Upper lobe of left lung (tissue), 6 donors: ENCODE results near the gene HIRIP3. TPM values are rescaled to one million over a fixed set of nuclear protein-coding genes. Genes with fewer than 3 reads are reported as not detected.

ENCODE experiments used
- ATAC-seq, 2 donors: fragments of 200-7000 bp; cut with Tn5 transposase; one replicate each; pipeline ENCODE4 v1.9.1; 2022; ENCODE audit warnings: mild to moderate bottlenecking in 2 of 2, moderate library complexity in 2 of 2; ENCODE audit not compliant: low FRiP score in 2 of 2
- DNase-seq, 2 donors: peaks; one replicate each; pipeline ENCODE4 v3.0.0-alpha.2; 2019 to 2020
- H3K27ac ChIP-seq, 4 donors: fragments of 200-600 bp; sonication (generic); one replicate each; pipeline ENCODE4 v1.5.1; 2016 to 2019
- H3K27me3 ChIP-seq, 4 donors: fragments of 200-600 bp; sonication (generic); one replicate each; pipeline ENCODE4 v1.5.1; 2017 to 2019
- H3K36me3 ChIP-seq, 4 donors: fragments of 200-600 bp; sonication (generic); one replicate each; pipeline ENCODE4 v1.5.1; 2016 to 2019
- H3K4me1 ChIP-seq, 4 donors: fragments of 200-600 bp; sonication (generic); one replicate each; pipeline ENCODE4 v1.5.1; 2018 to 2019
- H3K4me3 ChIP-seq, 4 donors: fragments of 200-600 bp; sonication (generic); one replicate each; pipeline ENCODE4 v1.5.1; 2017 to 2019; ENCODE audit warnings: mild to moderate bottlenecking in 2 of 4, moderate library complexity in 1 of 4
- H3K9me3 ChIP-seq, 4 donors: fragments of 200-600 bp; sonication (generic); one replicate each; pipeline ENCODE4 v1.5.1; 2018 to 2019
- CTCF ChIP-seq, 6 experiments: fragments of 450-650 bp in 4 of 6; fragments of 200-600 bp in 2 of 6; sonication (generic) in 2 of 6; IDR thresholded peaks; one replicate each; pipeline ENCODE4 v1.5.1; 2016 to 2019; ENCODE audit warnings: antibody characterized with exemption in 6 of 6
- EP300 ChIP-seq, 4 donors: sonication (generic); formaldehyde crosslinking; IDR thresholded peaks; one replicate each; pipeline ENCODE4 v1.5.1; 2017; ENCODE audit warnings: antibody characterized with exemption in 4 of 4, control low read depth in 2 of 4
- POLR2A ChIP-seq, 4 donors: fragments of 450-650 bp; IDR thresholded peaks; one replicate each; pipeline ENCODE4 v1.5.1; 2016 to 2017; ENCODE audit warnings: antibody characterized with exemption in 4 of 4, mild to moderate bottlenecking in 2 of 4
- POLR2AphosphoS5 ChIP-seq, 2 donors: sonication (generic); formaldehyde crosslinking; IDR thresholded peaks; one replicate each; pipeline ENCODE4 v1.5.1; 2017; ENCODE audit warnings: antibody characterized with exemption in 2 of 2
- WGBS, 2 donors: methylation state at CpG; one replicate each; pipeline ENCODE4 v1.1.5; 2017 to 2018; 5-methylcytosine and 5-hydroxymethylcytosine counted together
- total RNA-seq, 6 donors: library from RNA; depleted of rRNA in 4 of 6; stranded (reverse); fragments of >200 nt in 4 of 6; gene quantifications; one replicate each; pipeline versions ENCODE4 v1.1.0 to v1.2.1, GENCODE V29; 2016 to 2021
- donor health status: DM: no; HTN: no; CAD: no; lungs with moderate emphysema.
- donor health status: DM: no; HTN: yes; CAD: no; lungs with severe emphysema.

Gene HIRIP3
- total RNA-seq, 6 donors from 2014 or later: 11.5 to 28.2 (median 25.0) TPM

- peak; percentile 99 for DNase-seq
- 4 to 7% methylated on average over 39 to 58 of the region's 75 CpGs for whole genome bisulfite sequencing, 2 donors
- Histone ChIP-seq H3K27me3 (no peaks in the 10 kb centered on the region), H3K4me1 (peaks cover 31 to 49% (median 38%) of the 10 kb centered on the region in 4 donors), H3K9me3 (no peaks in the 10 kb centered on the region), H3K36me3 (peaks cover 9 to 39% (median 24%) of the 10 kb centered on the region in 4 donors), H3K4me3 (peak within 1 kb of the TSS; percentile 68 to 98 (median 97)), H3K27ac (peak within 1 kb of the TSS; percentile 93 to 98 (median 96))
- TF ChIP-seq CTCF (IDR thresholded peaks at IDR 0.05) (no peak), POLR2AphosphoS5 (IDR thresholded peaks at IDR 0.05) (peak; percentile 91), POLR2A (IDR thresholded peaks at IDR 0.05) (peak in 3 of 4 donors; percentile 51 to 93 (median 66)), EP300 (IDR thresholded peaks at IDR 0.05) (no peak)
- ATAC-seq: peak; percentile 98 to 100
These were observed 21.8 kb downstream of the HIRIP3 start, which contains the start of gene TAOK2 for GRCh38 chr16:29973384-29974246. Gene TAOK2 (plus strand): TSS chr16:29973868. CDS start chr16:29977773, 3,905 bp downstream.

- H3K36me3 ChIP-seq: peaks cover 10 to 39% (median 25%) of the 10 kb centered on the region in 4 donors
These were observed 22.4 kb downstream of the HIRIP3 start for GRCh38 chr16:29972992-29973383.

GRCh38 chr16:29972500-29972899 lies 22.9 kb downstream of the HIRIP3 start:
- no peak overlapping the region for H3K4me3 ChIP-seq
- DNase-seq (no peak), ATAC-seq (no peak)
- peak overlapping the region in 1 of 4 donors; percentile 97 for H3K27ac ChIP-seq
- peaks cover 25 to 39% (median 30%) of the 10 kb centered on the region in 4 donors for H3K4me1 ChIP-seq
- TF ChIP-seq EP300 (IDR thresholded peaks at IDR 0.05) (no peak), POLR2AphosphoS5 (IDR thresholded peaks at IDR 0.05) (no peak), POLR2A (IDR thresholded peaks at IDR 0.05) (no peak), CTCF (IDR thresholded peaks at IDR 0.05) (no peak)
- H3K27me3 ChIP-seq: no peaks in the 10 kb centered on the region
- H3K36me3 ChIP-seq: peaks cover 10 to 41% (median 26%) of the 10 kb centered on the region in 4 donors
- 67 to 89% methylated on average over 1 of the region's 1 CpG for WGBS, 2 donors
- no peaks in the 10 kb centered on the region for H3K9me3 ChIP-seq

More at GRCh38 chr16:29972992-29973383, 22.4 kb downstream of the HIRIP3 start:
- ATAC-seq: no peak
- Histone ChIP-seq H3K9me3 (no peaks in the 10 kb centered on the region), H3K27me3 (no peaks in the 10 kb centered on the region), H3K4me3 (peak overlapping the region in 3 of 4 donors; percentile 68 to 98 (median 96)), H3K4me1 (peaks cover 28 to 44% (median 35%) of the 10 kb centered on the region in 4 donors), H3K27ac (peak overlapping the region in 3 of 4 donors; percentile 93 to 97 (median 94))
- TF ChIP-seq EP300 (IDR thresholded peaks at IDR 0.05) (no peak), POLR2AphosphoS5 (IDR thresholded peaks at IDR 0.05) (no peak), POLR2A (IDR thresholded peaks at IDR 0.05) (no peak), CTCF (IDR thresholded peaks at IDR 0.05) (no peak)
- 57 to 69% methylated on average over 6 of the region's 6 CpGs for WGBS, 2 donors
- no peak for DNase-seq

GRCh38 chr16:29971304-29971703 lies 24.1 kb downstream of the HIRIP3 start:
- no peak for TF ChIP-seq POLR2A (IDR thresholded peaks at IDR 0.05)
- no peak for TF ChIP-seq POLR2AphosphoS5 (IDR thresholded peaks at IDR 0.05)
- no peak for TF ChIP-seq CTCF (IDR thresholded peaks at IDR 0.05)
- no peak for TF ChIP-seq EP300 (IDR thresholded peaks at IDR 0.05)
- WGBS, 2 donors: 84 to 86% methylated on average over 8 of the region's 8 CpGs
- H3K4me1 ChIP-seq: peaks cover 19 to 27% (median 25%) of the 10 kb centered on the region in 4 donors
- DNase-seq (no peak), ATAC-seq (no peak)
- peaks cover 10 to 53% (median 25%) of the 10 kb centered on the region in 4 donors for H3K36me3 ChIP-seq
- no peaks in the 10 kb centered on the region for H3K27me3 ChIP-seq
- H3K4me3 ChIP-seq: no peak overlapping the region
- no peak overlapping the region for H3K27ac ChIP-seq
- H3K9me3 ChIP-seq: no peaks in the 10 kb centered on the region
